Left forelimb (tissue), 1 donor: Measurements from ENCODE around the gene HNF1A.

ENCODE experiments used
- DNase-seq: peaks from one replicate; pipeline ENCODE4 v3.0.0-alpha.2; 2018; ENCODE audit warnings: low spot score

Gene HNF1A

GRCh38 chr12:121050725-121051124 is 72.4 kb downstream of the HNF1A start:
- no peak for DNase-seq
